ENCODE measurements around the gene FEZF1.
"Not testable (repeated sequence)": the region's sequence is repeated elsewhere in the genome, so short reads cannot be mapped to it uniquely, and the experiment has no call there.

FEZF1 gene

DNA sequence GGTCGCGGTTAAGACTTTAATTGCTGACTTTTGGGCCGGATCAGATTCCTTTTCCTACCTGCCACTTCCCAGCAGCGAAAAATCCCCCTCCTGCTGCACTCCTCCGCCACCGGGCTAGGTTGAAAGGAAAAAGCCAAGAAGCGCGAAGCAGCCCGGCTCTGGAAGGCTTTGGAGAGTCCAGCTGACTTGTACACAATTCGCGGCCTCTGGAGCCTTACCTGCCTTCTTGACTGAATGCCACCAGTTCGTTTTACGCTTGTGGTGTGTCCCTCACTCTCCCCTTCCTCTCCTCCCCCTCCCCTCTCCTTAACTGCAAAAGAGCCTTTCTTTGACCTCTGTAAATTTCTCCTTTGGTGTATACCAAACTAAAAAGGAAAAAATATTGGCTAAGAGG lies 2.7 kb upstream of the FEZF1 start:
- DNase-seq (ENCODE audit: low spot score) = no peak

DNA sequence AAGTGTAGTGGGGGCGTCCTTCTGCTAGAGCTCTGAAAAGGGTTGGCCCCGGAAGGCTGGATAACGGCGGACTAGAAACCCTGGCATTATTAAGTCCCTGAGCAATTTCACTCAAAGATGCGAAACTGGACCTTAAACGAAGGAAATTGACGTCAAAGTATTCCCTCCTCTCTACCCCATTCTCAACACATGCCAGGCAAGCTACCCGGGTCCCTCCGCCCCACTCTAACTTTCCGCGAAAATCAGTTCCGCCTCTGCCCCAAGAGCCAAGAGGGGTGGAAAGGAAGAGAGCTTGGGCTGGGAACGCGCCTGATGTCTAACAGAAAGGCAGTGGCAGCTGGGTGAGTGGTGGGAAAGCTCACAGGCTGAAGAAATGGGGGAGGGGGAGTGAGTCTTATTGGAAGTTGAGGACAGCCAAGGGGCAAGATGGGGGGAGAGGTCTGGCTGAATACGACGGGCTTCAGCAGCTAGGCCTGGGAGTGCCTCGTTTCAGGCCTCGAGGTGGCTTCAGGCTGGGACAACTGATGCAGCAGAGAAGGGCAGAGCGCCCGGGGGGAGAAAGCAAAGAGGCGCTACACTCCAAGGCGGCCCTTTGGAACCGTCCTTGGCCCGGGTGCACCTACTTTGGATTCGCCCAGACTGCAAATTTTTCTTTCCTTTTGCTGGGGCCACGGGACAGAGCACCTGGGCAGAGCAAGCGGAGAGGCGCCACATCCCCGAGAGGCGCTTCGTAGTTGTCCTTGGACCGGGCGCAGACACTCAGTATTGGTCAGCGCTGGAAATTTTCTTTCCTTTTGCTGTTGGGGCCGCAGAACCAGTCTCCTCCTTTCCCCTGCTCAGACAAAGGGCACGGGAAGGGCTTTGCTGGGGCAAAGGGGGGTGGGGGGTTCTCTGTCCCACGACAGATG lies 2.0 kb upstream of the FEZF1 start:
- no peak for DNase-seq (ENCODE audit: low spot score)

GRCh38 chr7:122305475-122306319 lies 1.1 kb upstream of the FEZF1 start:
- peak; percentile 40 for DNase-seq (ENCODE audit: low spot score)

GRCh38 chr7:122304996-122305421 lies 459 bp upstream of the FEZF1 start:
- DNase-seq (ENCODE audit: low spot score) = no peak

DNA sequence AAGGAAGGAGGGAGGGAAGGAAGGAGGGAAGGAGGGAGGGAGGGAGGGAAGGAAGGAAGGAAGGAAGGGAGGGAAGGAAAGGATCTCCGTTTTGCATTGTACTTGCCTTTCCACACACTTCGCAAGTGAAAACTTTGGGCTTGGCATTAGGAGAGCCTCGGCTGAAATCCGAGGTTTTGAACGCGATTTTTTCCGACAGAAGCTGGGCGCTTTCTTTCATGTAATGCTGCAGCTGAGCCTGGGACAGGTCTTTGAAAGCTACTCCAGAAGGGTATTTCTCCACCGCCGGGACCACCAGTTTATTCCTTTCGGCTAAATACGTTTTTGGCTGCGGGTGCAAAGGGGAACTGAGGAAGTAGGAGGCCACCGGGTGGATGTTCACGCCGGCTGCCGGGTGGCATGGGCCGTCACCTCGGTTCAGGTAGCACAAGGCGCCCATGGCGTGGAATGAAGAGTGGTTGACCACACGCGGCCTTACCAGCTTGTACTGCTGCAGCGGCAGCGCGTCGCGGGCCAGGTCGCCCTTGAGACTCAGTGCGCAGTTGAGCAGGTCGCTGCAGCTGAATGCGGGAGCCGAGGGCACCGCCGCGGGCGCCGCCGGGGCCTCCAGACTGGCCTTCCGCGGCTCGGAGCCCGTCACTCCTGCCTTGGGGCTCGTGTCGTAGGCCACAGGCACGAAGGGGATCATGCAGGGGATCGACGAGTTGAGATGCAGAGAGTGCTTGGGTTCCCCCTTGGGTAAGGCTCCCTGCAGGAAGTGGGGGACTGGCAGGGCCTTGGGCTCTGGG lies 825 bp downstream of the FEZF1 start:
- no peak for DNase-seq (ENCODE audit: low spot score)

DNA sequence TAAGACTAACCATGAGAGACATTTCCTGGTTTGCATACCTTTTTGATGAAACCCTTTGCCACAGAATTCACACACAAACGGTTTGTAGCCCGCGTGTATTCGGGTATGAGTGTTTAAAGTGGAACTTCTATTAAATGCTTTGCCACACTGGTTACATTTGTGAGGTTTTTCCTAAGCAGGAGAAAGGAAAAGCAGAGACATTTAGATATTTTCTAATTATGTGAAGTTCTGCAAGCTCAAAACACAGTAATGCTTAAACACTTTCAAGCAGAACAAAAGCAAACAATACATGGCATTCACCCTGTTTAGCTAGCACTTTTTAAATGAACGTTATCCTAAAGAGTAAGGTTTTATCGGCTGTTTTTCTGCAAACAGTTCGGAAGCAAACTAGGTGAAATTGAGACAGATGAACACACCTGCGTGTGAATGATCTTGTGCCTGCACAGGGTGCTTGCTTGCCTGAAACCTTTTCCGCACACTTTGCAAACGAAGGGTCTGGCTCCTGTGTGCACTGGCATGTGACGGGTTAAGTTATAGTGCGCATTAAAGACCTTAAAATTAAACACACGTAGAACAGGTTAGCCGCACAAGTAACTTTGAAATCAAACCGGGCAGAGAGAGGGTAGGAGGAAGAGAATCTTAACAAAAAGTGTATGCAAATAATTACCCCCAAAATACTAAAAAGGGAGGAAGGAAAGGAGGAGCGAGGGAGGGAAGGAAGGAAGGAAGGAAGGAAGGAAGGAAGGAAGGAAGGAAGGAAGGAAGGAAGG lies 1.6 kb downstream of the FEZF1 start:
- no peak for DNase-seq (ENCODE audit: low spot score)

DNA sequence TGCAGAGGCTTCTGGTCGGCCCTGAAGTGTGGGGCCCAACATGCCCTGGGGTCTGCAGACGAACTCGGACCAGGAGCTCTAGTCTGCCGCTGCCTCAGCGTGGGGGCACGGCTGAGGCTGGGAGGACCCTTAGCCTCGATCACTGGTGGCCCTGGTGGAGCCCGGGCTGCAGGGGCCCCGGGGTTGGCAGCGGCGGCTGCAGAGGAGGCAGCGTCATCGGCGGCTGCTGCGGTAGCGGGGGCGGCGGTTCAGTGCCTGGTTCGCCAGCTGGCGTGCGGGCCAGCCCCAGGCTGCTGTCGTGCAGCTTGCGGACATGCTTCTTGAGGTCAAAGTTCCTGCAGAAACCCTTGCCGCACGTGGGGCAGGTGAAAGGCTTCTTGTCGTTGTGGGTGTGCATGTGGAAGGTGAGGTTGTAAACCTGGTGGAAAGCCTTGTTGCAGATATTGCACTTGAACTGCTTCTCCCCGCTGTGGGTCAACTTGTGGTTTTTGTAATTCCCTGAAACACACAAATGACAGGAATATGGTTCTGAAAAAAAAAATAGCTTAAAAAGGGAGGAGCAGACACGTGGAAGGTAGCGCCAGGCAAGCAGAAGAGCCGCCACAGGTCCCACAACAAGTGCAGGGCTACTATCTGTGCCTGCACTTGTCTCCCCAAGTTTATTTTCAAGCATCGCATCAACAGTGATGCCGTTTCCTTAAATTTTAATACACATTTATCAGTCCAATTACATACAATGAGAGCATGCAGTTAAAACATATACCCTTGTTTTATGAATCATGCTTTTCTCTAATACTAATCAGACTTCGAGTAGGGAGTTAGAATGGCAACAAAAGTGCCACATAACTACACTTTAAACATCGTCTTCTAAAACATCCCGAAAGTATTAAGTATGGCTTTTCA lies 2.4 kb downstream of the FEZF1 start:
- DNase-seq (ENCODE audit: low spot score) = no peak

- no peak for DNase-seq (ENCODE audit: low spot score)
Measured at GRCh38 chr7:122300956-122301833, 3.4 kb downstream of the FEZF1 start.

GRCh38 chr7:122300211-122300932 lies 4.2 kb downstream of the FEZF1 start:
- no peak for DNase-seq (ENCODE audit: low spot score)

- DNase-seq (ENCODE audit: low spot score) = no peak
Measured at GRCh38 chr7:122299624-122300210, 4.8 kb downstream of the FEZF1 start.

DNA sequence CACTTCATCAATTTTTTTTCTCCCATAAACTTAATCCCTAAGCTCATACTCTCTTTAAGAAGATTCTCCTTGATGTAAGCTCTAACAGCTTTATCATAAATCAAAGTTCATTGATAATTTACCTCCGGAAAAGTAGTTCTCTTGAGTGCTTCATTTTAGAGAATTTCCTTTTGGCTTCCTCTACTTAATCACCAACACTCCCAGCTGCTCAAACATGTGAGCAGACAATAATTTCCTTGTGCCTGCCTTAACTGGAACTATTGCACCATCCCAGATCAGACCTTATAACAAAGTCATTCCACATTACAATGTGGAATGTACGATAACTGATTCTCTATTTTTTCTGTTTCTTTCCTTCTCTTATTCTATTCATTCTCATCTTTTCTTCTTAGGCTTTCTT lies 5.9 kb downstream of the FEZF1 start:
- DNase-seq (ENCODE audit: low spot score) = no peak

- no peak for DNase-seq (ENCODE audit: low spot score)
Measured at GRCh38 chr7:122298131-122298530, 6.4 kb downstream of the FEZF1 start.

GRCh38 chr7:122291189-122291588 lies 13.4 kb downstream of the FEZF1 start:
- DNase-seq (ENCODE audit: low spot score) = no peak

GRCh38 chr7:122290476-122290875 lies 14.1 kb downstream of the FEZF1 start:
- DNase-seq (ENCODE audit: low spot score) = no peak

DNA sequence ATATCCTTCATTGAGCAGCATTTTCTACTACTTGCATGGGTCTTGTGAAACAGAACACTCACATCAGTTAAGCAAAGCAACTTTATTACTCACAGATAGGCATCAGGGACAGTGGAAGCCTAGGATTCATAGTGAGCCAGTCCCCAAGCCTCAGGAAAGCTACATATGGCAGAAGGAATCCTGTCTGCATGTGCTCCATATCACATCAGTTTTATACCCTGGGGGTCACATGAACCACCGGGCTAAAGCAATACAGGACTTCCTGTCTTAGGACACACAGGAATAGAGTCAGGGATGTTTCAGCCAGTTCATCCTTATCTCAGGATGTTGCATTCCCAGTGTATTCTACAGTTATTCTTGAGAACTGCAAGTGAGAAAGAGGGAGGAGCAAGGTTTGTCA lies 15.1 kb downstream of the FEZF1 start:
- no peak for DNase-seq (ENCODE audit: low spot score)

- not testable (repeated sequence) for DNase-seq (ENCODE audit: low spot score)
Measured at GRCh38 chr7:122284608-122285007, 19.9 kb downstream of the FEZF1 start.

DNA sequence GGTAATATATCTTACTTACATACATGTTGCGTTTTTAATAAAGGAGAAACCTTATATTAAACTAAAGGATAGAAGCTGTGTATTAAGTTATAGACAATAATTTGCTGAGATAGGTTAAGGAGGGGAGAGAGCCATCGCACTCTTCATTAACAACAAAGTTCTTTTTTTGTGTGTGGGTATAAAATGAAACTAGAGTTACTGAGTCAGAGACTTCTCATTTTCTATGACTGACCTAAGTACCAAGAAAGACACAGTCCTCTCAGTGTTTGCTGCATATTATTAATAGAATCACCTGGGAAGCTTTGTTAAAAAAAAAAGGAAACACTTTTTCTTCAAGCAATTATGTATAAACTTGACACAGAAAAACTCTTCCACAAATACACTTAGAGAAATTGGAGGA lies 31.4 kb downstream of the FEZF1 start:
- DNase-seq (ENCODE audit: low spot score) = no peak

GRCh38 chr7:122269241-122269640 lies 35.3 kb downstream of the FEZF1 start:
- no peak for DNase-seq (ENCODE audit: low spot score)

All from HuH-7.5 (cell line).